ENCODE measurements around the gene C1QB. TPM values are rescaled to one million over a fixed set of nuclear protein-coding genes. Genes with fewer than 3 reads are reported as not detected.
"Not testable (repeated sequence)": the region's sequence is repeated elsewhere in the genome, so short reads cannot be mapped to it uniquely, and the experiment has no call there.

C1QB gene
- total RNA-seq, 1 donor from 2014 or later: not detected

GRCh38 chr1:22694172-22694571, 41.1 kb downstream of the C1QB start:
- DNase-seq (ENCODE audit: low read depth, low spot score): no peak

- no peak for DNase-seq (ENCODE audit: low read depth, low spot score)
Measured at GRCh38 chr1:22696610-22697009, 43.6 kb downstream of the C1QB start.

- no peak for DNase-seq (ENCODE audit: low read depth, low spot score)
Measured at GRCh38 chr1:22697980-22698379, 44.9 kb downstream of the C1QB start.

GRCh38 chr1:22699681-22700520, 46.9 kb downstream of the C1QB start:
- DNase-seq (ENCODE audit: low read depth, low spot score): no peak

GRCh38 chr1:22702296-22703085, 49.5 kb downstream of the C1QB start:
- peak; percentile 69 for DNase-seq (ENCODE audit: low read depth, low spot score)

GRCh38 chr1:22704440-22705067, 51.5 kb downstream of the C1QB start:
- peak; percentile 43 for DNase-seq (ENCODE audit: low read depth, low spot score)

- DNase-seq (ENCODE audit: low read depth, low spot score): no peak
Measured at GRCh38 chr1:22705586-22705985, 52.5 kb downstream of the C1QB start.

- DNase-seq (ENCODE audit: low read depth, low spot score): not testable (repeated sequence)
Measured at GRCh38 chr1:22706100-22706499, 53.1 kb downstream of the C1QB start.

- DNase-seq (ENCODE audit: low read depth, low spot score): no peak
Measured at GRCh38 chr1:22708777-22709176, 55.7 kb downstream of the C1QB start.

- DNase-seq (ENCODE audit: low read depth, low spot score): no peak
Measured at GRCh38 chr1:22709227-22709626, 56.2 kb downstream of the C1QB start.

- no peak for DNase-seq (ENCODE audit: low read depth, low spot score)
Measured at GRCh38 chr1:22709891-22710700, 57.1 kb downstream of the C1QB start.

- DNase-seq (ENCODE audit: low read depth, low spot score): no peak
Measured at GRCh38 chr1:22710701-22711049, 57.6 kb downstream of the C1QB start, which contains the start of gene EPHB2. Gene EPHB2, plus strand, starts transcription at chr1:22710839. Its CDS starts 144 bp downstream, at chr1:22710983.

GRCh38 chr1:22711071-22711470, 58.0 kb downstream of the C1QB start:
- DNase-seq (ENCODE audit: low read depth, low spot score): no peak

Other genes starting within 250 kb of the C1QB start
- gene ZBTB40, start 201.4 kb upstream of the C1QB start, total RNA-seq: 8.7 and 17.2 TPM in 2 replicates
- gene EPHA8, start 89.7 kb upstream of the C1QB start, total RNA-seq: not detected in 2 replicates
- not detected in 2 replicates for gene C1QA, start 16.6 kb upstream of the C1QB start, total RNA-seq
- not detected in 2 replicates for gene C1QC, start 9.6 kb upstream of the C1QB start, total RNA-seq
- gene EPHB2, start 57.6 kb downstream of the C1QB start, total RNA-seq: 62.0 and 88.5 TPM in 2 replicates

All from pulmonary artery endothelial cell (primary cell).